Endodermal cell (in vitro differentiated cells): Measurements from ENCODE around the gene CCDC191. TPM values are rescaled to one million over a fixed set of nuclear protein-coding genes. Genes with fewer than 3 reads are reported as not detected.

Experiments used
- DNase-seq: peaks from one replicate; pipeline ENCODE4 v3.0.0-alpha.2; 2017
- H3K27ac ChIP-seq: 2 replicates; pipeline ENCODE4 v1.5.1; 2013; ENCODE audit warnings: mild to moderate bottlenecking, low read depth, low read length, moderate library complexity
- H3K27me3 ChIP-seq: 2 replicates; pipeline ENCODE4 v1.6.1; 2013; ENCODE audit warnings: mild to moderate bottlenecking, low read length, moderate library complexity; ENCODE audit not compliant: insufficient read depth, control insufficient read depth, poor library complexity, severe bottlenecking
- H3K36me3 ChIP-seq: 2 replicates; pipeline ENCODE4 v1.7.0; 2013; ENCODE audit warnings: mild to moderate bottlenecking, low read length, moderate library complexity; ENCODE audit not compliant: control insufficient read depth, insufficient read depth
- H3K4me1 ChIP-seq: one replicate; pipeline ENCODE4 v1.7.0; 2013; ENCODE audit warnings: low read length; ENCODE audit not compliant: control insufficient read depth, insufficient read depth
- H3K4me3 ChIP-seq: 2 replicates; pipeline ENCODE4 v1.5.1; 2013; ENCODE audit warnings: mild to moderate bottlenecking, low read length, moderate library complexity
- H3K9ac ChIP-seq: 2 replicates; pipeline ENCODE4 v1.6.1; 2013; ENCODE audit warnings: mild to moderate bottlenecking, low read length, moderate library complexity; ENCODE audit not compliant: poor library complexity, severe bottlenecking; ENCODE audit errors: extremely low read depth
- H3K9me3 ChIP-seq: 2 replicates; pipeline ENCODE4 v1.6.1; 2013; ENCODE audit warnings: mild to moderate bottlenecking, low read length, moderate library complexity; ENCODE audit not compliant: control insufficient read depth
- H3K27ac Mint-ChIP-seq: 2 replicates; pipeline ENCODE4 v1.8.0; 2020; ENCODE audit warnings: mixed read lengths
- H3K27me3 Mint-ChIP-seq: 2 replicates; pipeline ENCODE4 v1.8.0; 2021; ENCODE audit warnings: mild to moderate bottlenecking, mixed read lengths; ENCODE audit not compliant: insufficient read depth
- H3K36me3 Mint-ChIP-seq: 2 replicates; pipeline ENCODE4 v1.8.0; 2020; ENCODE audit warnings: low read depth, mixed read lengths
- H3K4me1 Mint-ChIP-seq: 2 replicates; pipeline ENCODE4 v1.8.0; 2020; ENCODE audit warnings: mixed read lengths
- H3K4me3 Mint-ChIP-seq: 2 replicates; pipeline ENCODE4 v1.8.0; 2020; ENCODE audit warnings: mild to moderate bottlenecking, moderate library complexity, mixed read lengths
- H3K9me3 Mint-ChIP-seq: 2 replicates; pipeline ENCODE4 v1.8.0; 2020; ENCODE audit warnings: mild to moderate bottlenecking, mixed read lengths
- CTCF ChIP-seq: fragments of 200-600 bp; sonication (generic); conservative IDR thresholded peaks from 2 replicates; pipeline ENCODE4 v1.5.0; 2021; ENCODE audit warnings: antibody characterized with exemption, mild to moderate bottlenecking
- WGBS, 2 experiments: methylation state at CpG; one replicate each; pipeline versions ENCODE4 v1.1.5 to v1.1.7; 2013; ENCODE audit warnings: missing lambda C conversion rate in 2 of 2, mixed read lengths in 1 of 2; ENCODE audit not compliant: insufficient coverage in 1 of 2, insufficient read length in 1 of 2; 5-methylcytosine and 5-hydroxymethylcytosine counted together
- total RNA-seq, 2 donors: library from RNA; stranded (reverse); fragmentation: NEBNext Ultra II Directional in 1 of 2; extraction: Animal tissue kit (Norgen Biotek cat#: 25700) in 1 of 2; gene quantifications; 2 replicates in 1 of 2; 3 replicates in 1 of 2; pipeline ENCODE4 v1.2.1, GENCODE V29; 2021

CCDC191 gene
- total RNA-seq, 2 donors from 2014 or later: 4.4 to 6.1 TPM

DNA sequence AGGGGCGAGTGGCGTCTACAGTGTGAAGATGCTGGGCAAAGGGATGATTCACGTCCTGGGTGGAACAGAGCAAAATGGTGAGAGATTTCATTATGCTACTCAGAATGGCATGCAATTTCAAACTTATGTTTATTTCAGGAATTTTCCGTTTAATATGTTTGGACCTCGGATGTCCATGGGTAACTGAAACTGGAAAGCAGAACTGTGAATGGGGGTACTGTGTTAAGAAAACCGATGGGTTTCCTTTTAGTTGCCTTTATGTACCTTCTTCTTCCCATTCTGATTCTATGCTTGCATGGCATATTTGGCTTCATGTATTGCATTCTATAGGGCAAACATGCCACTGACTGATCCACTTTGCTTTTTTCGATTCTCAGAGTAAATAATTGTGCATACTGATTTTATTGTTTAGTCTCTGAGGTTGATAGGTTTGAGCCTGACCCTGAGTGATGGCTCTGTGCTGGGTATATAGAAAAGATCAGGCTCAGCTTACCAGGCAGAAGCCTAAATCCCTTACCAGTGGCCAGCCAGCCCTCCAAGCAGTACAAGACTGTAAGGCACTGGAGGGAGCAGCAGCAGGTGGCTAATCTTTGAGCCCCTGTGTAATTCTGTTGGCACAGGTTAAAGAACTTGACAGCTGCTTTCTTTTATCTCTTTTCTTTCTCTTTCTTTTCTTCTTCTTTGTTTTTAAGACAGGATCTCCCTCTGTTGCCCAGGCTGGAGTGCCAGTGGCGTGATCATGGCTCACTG is 4.8 kb upstream of the CCDC191 start:
- Histone ChIP-seq H3K36me3 (peaks cover 23% of the 10 kb centered on the region), H3K9ac (no peak overlapping the region), H3K27me3 (no peaks in the 10 kb centered on the region), H3K9me3 (no peaks in the 10 kb centered on the region), H3K4me3 (no peak overlapping the region), H3K27ac (no peak overlapping the region), H3K4me1 (no peaks in the 10 kb centered on the region)
- H3K4me1 Mint-ChIP-seq: peaks cover 6% of the 10 kb centered on the region
- H3K36me3 Mint-ChIP-seq: peaks cover 6% of the 10 kb centered on the region
- no peak for TF ChIP-seq CTCF
- H3K27ac Mint-ChIP-seq: peak overlapping the region; percentile 18
- H3K4me3 Mint-ChIP-seq: no peak overlapping the region
- H3K27me3 Mint-ChIP-seq: no peaks in the 10 kb centered on the region
- DNase-seq: no peak
- no peaks in the 10 kb centered on the region for H3K9me3 Mint-ChIP-seq
- 95% methylated on average over 6 to 8 of the region's 8 CpGs for WGBS, 2 experiments

- H3K9me3 ChIP-seq: no peaks in the 10 kb centered on the region
- no peak for TF ChIP-seq CTCF
- no peak overlapping the region for H3K27ac Mint-ChIP-seq
- H3K36me3 Mint-ChIP-seq: no peaks in the 10 kb centered on the region
- H3K27me3 Mint-ChIP-seq: no peaks in the 10 kb centered on the region
- peaks cover 10% of the 10 kb centered on the region for H3K4me1 Mint-ChIP-seq
- H3K9ac ChIP-seq: no peak overlapping the region
- H3K4me1 ChIP-seq: no peaks in the 10 kb centered on the region
- no peak for DNase-seq
- H3K4me3 ChIP-seq: no peak overlapping the region
- no peak overlapping the region for H3K27ac ChIP-seq
- WGBS, 2 experiments: 91 to 100% methylated on average over 1 to 8 of the region's 8 CpGs
- H3K4me3 Mint-ChIP-seq: peak overlapping the region; percentile 86
- H3K27me3 ChIP-seq: no peaks in the 10 kb centered on the region
- H3K36me3 ChIP-seq: peaks cover 8% of the 10 kb centered on the region
- no peaks in the 10 kb centered on the region for H3K9me3 Mint-ChIP-seq
Measured at GRCh38 chr3:114058646-114059045, 2.3 kb upstream of the CCDC191 start.

- Histone ChIP-seq H3K27me3 (no peaks in the 10 kb centered on the region), H3K4me3 (peak overlapping the region; percentile 99), H3K4me1 (no peaks in the 10 kb centered on the region), H3K36me3 (peaks cover 8% of the 10 kb centered on the region), H3K9ac (peak overlapping the region; percentile 90), H3K27ac (peak overlapping the region; percentile 0), H3K9me3 (no peaks in the 10 kb centered on the region)
- Mint-ChIP-seq H3K36me3 (no peaks in the 10 kb centered on the region), H3K9me3 (no peaks in the 10 kb centered on the region), H3K27ac (peak overlapping the region; percentile 99), H3K27me3 (no peaks in the 10 kb centered on the region), H3K4me1 (peaks cover 10% of the 10 kb centered on the region), H3K4me3 (peak overlapping the region; percentile 86)
- no peak for TF ChIP-seq CTCF
- WGBS, 2 experiments: 0% methylated on average over 7 to 8 of the region's 8 CpGs
- no peak for DNase-seq
Measured at GRCh38 chr3:114057011-114057347, 653 bp upstream of the CCDC191 start.
